Hepatocyte (in vitro differentiated cells): ENCODE data around the gene CRACR2A. TPM values are rescaled to one million over a fixed set of nuclear protein-coding genes. Genes with fewer than 3 reads are reported as not detected.

Source experiments
- DNase-seq: peaks from one replicate; pipeline ENCODE4 v3.0.0-alpha.2; 2016; ENCODE audit warnings: low spot score
- H2AFZ ChIP-seq: fragments of 200-600 bp; sonication (generic); 2 replicates; pipeline ENCODE4 v1.6.0; 2016; ENCODE audit warnings: antibody characterized with exemption, mild to moderate bottlenecking
- H3K27ac ChIP-seq: fragments of 200-600 bp; sonication (generic); 2 replicates; pipeline ENCODE4 v1.5.1; 2016; ENCODE audit warnings: mild to moderate bottlenecking
- H3K27me3 ChIP-seq: fragments of 200-600 bp; sonication (generic); 2 replicates; pipeline ENCODE4 v1.6.1; 2016
- H3K36me3 ChIP-seq: fragments of 200-600 bp; sonication (generic); replicated peaks from 2 replicates; pipeline ENCODE4 v1.5.1; 2016; ENCODE audit warnings: low read depth; ENCODE audit not compliant: insufficient read depth
- H3K4me1 ChIP-seq: fragments of 200-600 bp; sonication (generic); 2 replicates; pipeline ENCODE4 v1.5.1; 2016; ENCODE audit warnings: mild to moderate bottlenecking, moderate library complexity; ENCODE audit not compliant: insufficient read depth
- H3K4me2 ChIP-seq: fragments of 200-600 bp; sonication (generic); 2 replicates; pipeline ENCODE4 v1.6.0; 2016
- H3K4me3 ChIP-seq: fragments of 200-600 bp; sonication (generic); 2 replicates; pipeline ENCODE4 v1.5.1; 2016; ENCODE audit warnings: mild to moderate bottlenecking
- H3K79me2 ChIP-seq: fragments of 200-600 bp; sonication (generic); 2 replicates; pipeline ENCODE4 v1.6.0; 2017; ENCODE audit warnings: mild to moderate bottlenecking
- H3K9me2 ChIP-seq: fragments of 200-600 bp; sonication (generic); replicated peaks from 2 replicates; pipeline ENCODE4 v1.6.0; 2017; ENCODE audit warnings: mild to moderate bottlenecking; ENCODE audit not compliant: insufficient read depth
- H3K9me3 ChIP-seq: fragments of 200-600 bp; sonication (generic); 2 replicates; pipeline ENCODE4 v1.5.1; 2016; ENCODE audit warnings: low read depth, mild to moderate bottlenecking
- H4K20me1 ChIP-seq: fragments of 200-600 bp; sonication (generic); 2 replicates; pipeline ENCODE4 v1.6.0; 2016; ENCODE audit warnings: mild to moderate bottlenecking; ENCODE audit not compliant: insufficient read depth, poor library complexity, severe bottlenecking
- CTCF ChIP-seq: fragments of 200-600 bp; sonication (generic); IDR thresholded peaks from 2 replicates; pipeline ENCODE4 v1.5.1; 2016; ENCODE audit warnings: antibody characterized with exemption, mild to moderate bottlenecking; ENCODE audit not compliant: poor library complexity
- EZH2 ChIP-seq: fragments of 200-600 bp; sonication (generic); IDR thresholded peaks from 2 replicates; pipeline ENCODE4 v1.6.1; 2016; ENCODE audit warnings: antibody characterized with exemption, mild to moderate bottlenecking, borderline replicate concordance
- EZH2phosphoT487 ChIP-seq: fragments of 200-600 bp; sonication (generic); IDR thresholded peaks from one replicate; pipeline ENCODE4 v1.6.1; 2018; ENCODE audit warnings: antibody characterized with exemption, mild to moderate bottlenecking, low read depth, moderate library complexity; ENCODE audit not compliant: unreplicated experiment, severe bottlenecking
- WGBS: methylation state at CpG from one replicate; pipeline ENCODE4 v1.1.6; 2016; ENCODE audit warnings: low lambda C conversion rate; ENCODE audit errors: missing lambda C conversion rate; 5-methylcytosine and 5-hydroxymethylcytosine counted together
- polyA plus RNA-seq: library from polyadenylated mRNA; unstranded; fragments of >200 nt; fragmentation: Nextera tagmentation; extraction: Ambion mirVana; gene quantifications from 2 replicates; pipeline ENCODE4 v1.2.1, GENCODE V29; 2016
- total RNA-seq: library from RNA; depleted of rRNA; stranded (reverse); fragments of >200 nt; gene quantifications from 2 replicates; pipeline ENCODE4 v1.2.3, GENCODE V29; 2014

The CRACR2A gene
- total and polyA plus RNA-seq, 2 experiments from 2014 or later: 0.30 to 0.80 TPM

DNA sequence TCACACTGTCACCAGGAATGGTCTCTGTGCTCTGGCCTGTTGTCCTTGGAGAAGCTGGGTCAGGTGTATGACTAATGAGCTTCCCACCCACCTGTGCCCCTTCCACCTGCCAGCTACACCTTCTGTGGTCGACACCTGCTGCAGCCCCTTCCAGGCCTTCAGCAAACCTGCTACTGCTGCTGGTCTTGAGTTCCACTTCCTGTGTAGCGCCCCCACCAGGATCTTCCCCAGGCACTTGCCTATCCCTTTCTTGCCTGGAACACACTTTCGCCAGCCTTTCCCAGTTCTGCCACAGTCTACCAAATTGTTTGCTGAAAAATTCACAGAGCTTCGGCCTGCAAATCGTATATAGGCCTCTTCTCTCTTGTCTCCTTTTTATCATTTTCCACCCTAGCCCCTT lies 75.3 kb downstream of the CRACR2A start:
- H3K9me3 ChIP-seq: no peaks in the 10 kb centered on the region
- no peak overlapping the region for H2AFZ ChIP-seq
- TF ChIP-seq EZH2phosphoT487 (no peak), CTCF (no peak), EZH2 (no peak)
- H3K9me2 ChIP-seq: no peaks in the 10 kb centered on the region
- H3K4me1 ChIP-seq: no peaks in the 10 kb centered on the region
- no peaks in the 10 kb centered on the region for H3K27me3 ChIP-seq
- no peak overlapping the region for H3K4me2 ChIP-seq
- no peaks in the 10 kb centered on the region for H3K79me2 ChIP-seq
- H4K20me1 ChIP-seq: no peaks in the 10 kb centered on the region
- no peaks in the 10 kb centered on the region for H3K36me3 ChIP-seq
- DNase-seq: no peak
- H3K27ac ChIP-seq: no peak overlapping the region
- no peak overlapping the region for H3K4me3 ChIP-seq
- 98% methylated on average over 5 of the region's 5 CpGs for WGBS

DNA sequence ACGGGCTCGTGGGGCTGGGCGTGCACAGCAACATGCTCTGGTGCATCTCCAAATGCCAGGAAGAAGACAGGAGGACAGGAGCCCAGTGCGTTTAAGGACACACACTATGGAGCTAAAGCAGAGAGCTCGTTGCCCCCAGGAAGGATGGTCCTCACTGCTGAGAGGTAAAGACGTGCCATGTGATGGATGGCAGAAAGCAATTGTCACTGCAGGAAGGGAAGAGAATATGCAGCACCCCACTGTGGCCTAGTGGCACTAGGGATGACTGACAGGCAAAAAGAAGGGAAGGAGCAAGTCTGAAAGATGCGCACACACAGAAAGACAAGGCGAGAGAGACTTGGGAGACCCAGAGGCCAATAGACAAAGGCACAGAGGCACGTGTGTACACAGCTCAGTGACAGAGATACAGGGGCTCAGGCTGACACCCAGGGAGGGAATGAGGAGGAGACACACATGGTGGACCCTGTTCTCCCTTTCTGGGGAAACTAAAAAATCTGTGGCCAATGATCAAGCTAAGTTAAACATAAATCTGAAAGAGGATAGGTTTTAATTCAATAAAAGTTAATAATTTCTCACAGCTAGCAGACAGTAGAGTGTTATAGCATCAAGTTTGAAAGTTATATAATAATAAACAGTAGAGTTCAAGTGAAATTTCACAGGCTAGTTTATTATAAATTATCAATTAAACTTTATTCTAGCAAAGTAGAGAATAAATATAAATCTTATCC lies 78.8 kb downstream of the CRACR2A start:
- Histone ChIP-seq H2AFZ (no peak overlapping the region), H3K27me3 (no peaks in the 10 kb centered on the region), H4K20me1 (no peaks in the 10 kb centered on the region), H3K79me2 (no peaks in the 10 kb centered on the region), H3K36me3 (no peaks in the 10 kb centered on the region), H3K4me3 (no peak overlapping the region), H3K27ac (no peak overlapping the region), H3K4me1 (no peaks in the 10 kb centered on the region), H3K9me3 (no peaks in the 10 kb centered on the region), H3K4me2 (no peak overlapping the region), H3K9me2 (no peaks in the 10 kb centered on the region)
- TF ChIP-seq EZH2phosphoT487: no peak
- TF ChIP-seq CTCF: no peak
- no peak for TF ChIP-seq EZH2
- WGBS: 72% methylated on average over 9 of the region's 9 CpGs
- DNase-seq: no peak

GRCh38 chr12:3672113-3672509 lies 80.8 kb downstream of the CRACR2A start:
- H3K36me3 ChIP-seq: no peaks in the 10 kb centered on the region
- DNase-seq: no peak
- no peaks in the 10 kb centered on the region for H3K79me2 ChIP-seq
- no peak overlapping the region for H3K4me2 ChIP-seq
- 88% methylated on average over 2 of the region's 2 CpGs for whole genome bisulfite sequencing
- H3K27me3 ChIP-seq: no peaks in the 10 kb centered on the region
- TF ChIP-seq EZH2: no peak
- no peak for TF ChIP-seq EZH2phosphoT487
- no peak for TF ChIP-seq CTCF
- H3K4me1 ChIP-seq: no peaks in the 10 kb centered on the region
- no peak overlapping the region for H3K27ac ChIP-seq
- H3K9me2 ChIP-seq: no peaks in the 10 kb centered on the region
- H2AFZ ChIP-seq: no peak overlapping the region
- no peaks in the 10 kb centered on the region for H4K20me1 ChIP-seq
- no peaks in the 10 kb centered on the region for H3K9me3 ChIP-seq
- no peak overlapping the region for H3K4me3 ChIP-seq
